HepG2 (cell line): Measurements from ENCODE around the gene EYA3. TPM values are rescaled to one million over a fixed set of nuclear protein-coding genes. Genes with fewer than 3 reads are reported as not detected.

Source experiments
- ATAC-seq: fragments of 200-7000 bp; cut with Tn5 transposase; 3 replicates; pipeline ENCODE4 v1.9.1; 2020; ENCODE audit warnings: mild to moderate bottlenecking, moderate library complexity
- BruUV-seq: library from RNA; stranded (reverse); fragments of 400-500 nt; replicated peaks from 2 replicates; lab custom pipeline; 2021; lab: Mats Ljungman, UMichigan
- CTCF ChIA-PET: fragments of 300-600 bp; formaldehyde crosslinking; extraction: SDS; loops from one replicate; lab custom pipeline; 2021; ENCODE audit warnings: low total read pairs, inconsistent platforms, low intra/inter-chr PET ratio; lab: Yijun Ruan, JAX
- POLR2A ChIA-PET: fragments of 350-600 bp; sonication (Branson Sonifier 250); formaldehyde crosslinking; loops from one replicate; lab custom pipeline; 2020; ENCODE audit warnings: antibody characterized with exemption, inconsistent platforms; lab: Yijun Ruan, JAX
- DNase-seq: peaks from one replicate; pipeline ENCODE4 v3.0.0-alpha.2; 2015; ENCODE audit warnings: low spot score
- FAIRE-seq: peaks from 3 replicates; lab custom pipeline; 2011; peaks lifted over from hg19 to GRCh38; lab: Jason Lieb, UNC
- H2AFZ ChIP-seq: one replicate; pipeline ENCODE4 v1.6.1; 2011; ENCODE audit warnings: low read length, inconsistent platforms
- H3K27ac ChIP-seq: fragments of 300-600 bp; 3 replicates; pipeline ENCODE4 v1.8.0; 2011; ENCODE audit warnings: mixed run types, mild to moderate bottlenecking, mixed read lengths, low read length, inconsistent platforms; ENCODE audit not compliant: insufficient read depth; ENCODE audit errors: extremely low read length
- H3K27me3 ChIP-seq, 2 experiments: fragments of 200-600 bp in 1 of 2; 2 replicates in 1 of 2; 3 replicates in 1 of 2; pipeline versions ENCODE4 v1.6.0 to v1.8.0; 2011; ENCODE audit warnings: low read length in 2 of 2, mild to moderate bottlenecking in 2 of 2, moderate library complexity in 2 of 2, inconsistent platforms in 1 of 2; ENCODE audit not compliant: insufficient read depth in 2 of 2, control insufficient read depth in 1 of 2
- H3K36me3 ChIP-seq, 2 experiments: fragments of 200-600 bp in 1 of 2; replicated peaks in 1 of 2; 2 replicates in 1 of 2; 3 replicates in 1 of 2; pipeline versions ENCODE4 v1.5.1 to v1.8.0; 2011; ENCODE audit warnings: low read length in 2 of 2, inconsistent platforms in 1 of 2; ENCODE audit not compliant: insufficient read depth in 2 of 2, control insufficient read depth in 1 of 2
- H3K4me1 ChIP-seq: 2 replicates; pipeline ENCODE4 v1.5.1; 2012; ENCODE audit warnings: low read length, inconsistent platforms; ENCODE audit not compliant: insufficient read depth
- H3K4me2 ChIP-seq: 2 replicates; pipeline ENCODE4 v1.6.0; 2011; ENCODE audit warnings: low read depth, low read length, inconsistent platforms
- H3K4me3 ChIP-seq, 3 experiments: fragments of 200-600 bp in 1 of 3; sonication (generic), shearing (Covaris generic) in 1 of 3; replicated peaks in 1 of 3; 2 replicates each; pipeline ENCODE4 v1.5.1; 2011 to 2016; ENCODE audit warnings: low read length in 3 of 3, inconsistent platforms in 2 of 3, low read depth in 2 of 3, mild to moderate bottlenecking in 2 of 3, control low read depth in 1 of 3, mixed read lengths in 1 of 3; ENCODE audit not compliant: insufficient read depth in 1 of 3
- H3K79me2 ChIP-seq: one replicate; pipeline ENCODE4 v1.6.1; 2011; ENCODE audit warnings: low read length, inconsistent platforms; ENCODE audit not compliant: insufficient read depth
- H3K9ac ChIP-seq: 2 replicates; pipeline ENCODE4 v1.6.0; 2011; ENCODE audit warnings: mild to moderate bottlenecking, low read depth, low read length, inconsistent platforms; ENCODE audit not compliant: insufficient read depth
- H3K9me3 ChIP-seq: 2 replicates; pipeline ENCODE4 v1.5.1; 2012; ENCODE audit warnings: mild to moderate bottlenecking, low read length
- H4K20me1 ChIP-seq: 2 replicates; pipeline ENCODE4 v1.6.0; 2011; ENCODE audit warnings: inconsistent platforms, mild to moderate bottlenecking, low read length, moderate library complexity; ENCODE audit not compliant: insufficient read depth
- CC2D1A ChIP-seq: sonication (generic); formaldehyde crosslinking; IDR thresholded peaks from 2 replicates; pipeline ENCODE4 v1.8.1; 2023; ENCODE audit warnings: mild to moderate bottlenecking, missing genetic modification reagents
- CHD4 ChIP-seq: fragments of 200-600 bp; sonication (generic); IDR thresholded peaks from 2 replicates; pipeline ENCODE4 v1.7.0; 2017; ENCODE audit warnings: mild to moderate bottlenecking, low read length, borderline replicate concordance
- NR2F1 ChIP-seq, 2 experiments: fragments of 450-650 bp in 1 of 2; formaldehyde crosslinking in 1 of 2; IDR thresholded peaks; 2 replicates each; pipeline versions ENCODE4 v1.5.0 to v1.6.1; 2016 to 2020; ENCODE audit warnings: mild to moderate bottlenecking in 1 of 2, missing compliant biosample characterization in 1 of 2, missing genetic modification reagents in 1 of 2, moderate library complexity in 1 of 2
- SAFB2 ChIP-seq: sonication (generic); formaldehyde crosslinking; IDR thresholded peaks from 2 replicates; pipeline ENCODE4 v1.5.1; 2020; ENCODE audit warnings: missing genetic modification reagents, low read depth, mild to moderate bottlenecking, borderline replicate concordance
- ZBTB43 ChIP-seq: sonication (generic); formaldehyde crosslinking; conservative IDR thresholded peaks from 2 replicates; pipeline ENCODE4 v1.4.0; 2020; ENCODE audit warnings: missing genetic modification reagents
- ZFP1 ChIP-seq: IDR thresholded peaks from 2 replicates; pipeline ENCODE4 v1.6.1; 2016
- ZMYM3 ChIP-seq: sonication (generic); formaldehyde crosslinking; IDR thresholded peaks from 2 replicates; pipeline ENCODE4 v1.5.1; 2020; ENCODE audit warnings: mild to moderate bottlenecking, missing genetic modification reagents
- ZNF317 ChIP-seq: sonication (generic); formaldehyde crosslinking; IDR thresholded peaks from 2 replicates; pipeline ENCODE4 v1.5.0; 2020; ENCODE audit warnings: mild to moderate bottlenecking, missing genetic modification reagents
- ZNF367 ChIP-seq: sonication (generic); formaldehyde crosslinking; IDR thresholded peaks from 2 replicates; pipeline ENCODE4 v1.4.0; 2020; ENCODE audit warnings: missing genetic modification reagents, borderline replicate concordance
- ZNF501 ChIP-seq: sonication (generic); formaldehyde crosslinking; IDR thresholded peaks from 2 replicates; pipeline ENCODE4 v1.5.1; 2020; ENCODE audit warnings: mild to moderate bottlenecking, moderate library complexity, missing genetic modification reagents
- ZNF549 ChIP-seq: sonication (generic); formaldehyde crosslinking; IDR thresholded peaks from 2 replicates; pipeline ENCODE4 v1.5.0; 2020; ENCODE audit warnings: missing genetic modification reagents
- ZNF550 ChIP-seq: sonication (generic); formaldehyde crosslinking; IDR thresholded peaks from 2 replicates; pipeline ENCODE4 v1.4.0; 2020; ENCODE audit warnings: mild to moderate bottlenecking, missing genetic modification reagents, borderline replicate concordance
- ZNF564 ChIP-seq: sonication (generic); formaldehyde crosslinking; IDR thresholded peaks from 2 replicates; pipeline ENCODE4 v1.8.1; 2023; ENCODE audit warnings: mild to moderate bottlenecking, missing genetic modification reagents
- ZNF570 ChIP-seq: sonication (generic); formaldehyde crosslinking; IDR thresholded peaks from 2 replicates; pipeline ENCODE4 v1.4.0; 2020; ENCODE audit warnings: mild to moderate bottlenecking, missing genetic modification reagents, borderline replicate concordance
- ZNF629 ChIP-seq: sonication (generic); formaldehyde crosslinking; conservative IDR thresholded peaks from 2 replicates; pipeline ENCODE4 v1.5.0; 2020; ENCODE audit warnings: missing genetic modification reagents
- ZNF737 ChIP-seq: sonication (generic); formaldehyde crosslinking; IDR thresholded peaks from 2 replicates; pipeline ENCODE4 v1.5.0; 2020; ENCODE audit warnings: missing genetic modification reagents, mild to moderate bottlenecking, borderline replicate concordance
- ZNF761 ChIP-seq: sonication (generic); formaldehyde crosslinking; conservative IDR thresholded peaks from 2 replicates; pipeline ENCODE4 v1.4.0; 2020; ENCODE audit warnings: mild to moderate bottlenecking, missing genetic modification reagents
- ZSCAN21 ChIP-seq: sonication (generic); formaldehyde crosslinking; IDR thresholded peaks from 2 replicates; pipeline ENCODE4 v1.8.0; 2022; ENCODE audit warnings: mild to moderate bottlenecking, missing genetic modification reagents, moderate library complexity, borderline replicate concordance
- ZSCAN25 ChIP-seq: sonication (generic); formaldehyde crosslinking; IDR thresholded peaks from 2 replicates; pipeline ENCODE4 v1.8.0; 2022; ENCODE audit warnings: mild to moderate bottlenecking, missing genetic modification reagents
- WGBS: methylation state at CpG from one replicate; pipeline ENCODE4 v1.1.6; 2017; ENCODE audit warnings: low lambda C conversion rate; 5-methylcytosine and 5-hydroxymethylcytosine counted together
- in situ Hi-C: cut with HindIII; loops from 2 replicates; pipeline ENCODE4 v1.10.0; 2017; ENCODE audit warnings: low pct_unique_long_range_greater_than_20kb; ENCODE audit not compliant: extremely low pct_ligation_motif_present
- intact Hi-C: fragments of 100-400 bp; cut with micrococcal nuclease; formaldehyde crosslinking; loops from one replicate; pipeline ENCODE4 v1.10.0; 2022; ENCODE audit not compliant: unreplicated experiment
- polyA plus RNA-seq, 8 experiments: library from polyadenylated mRNA; depleted of rRNA in 3 of 8; stranded (reverse) in 7 of 8; unstranded in 1 of 8; fragments of >200 nt; fragmentation: Illumina TruSeq in 4 of 8; extraction: Trizol in 4 of 8; gene quantifications; 2 replicates each; pipeline versions ENCODE4 v1.2.1 to v1.2.3, GENCODE V29; 2011 to 2016; ENCODE audit warnings: low read depth in 4 of 8, missing spikeins in 1 of 8, mixed read lengths in 1 of 8; ENCODE audit not compliant: insufficient read depth in 1 of 8
- total RNA-seq, 5 experiments: library from RNA; depleted of rRNA; stranded (reverse); fragments of >200 nt; fragmentation: Illumina TruSeq; extraction: Trizol; gene quantifications; 2 replicates each; pipeline ENCODE4 v1.2.3, GENCODE V29; 2016; ENCODE audit warnings: low read depth in 1 of 5

EYA3 gene
- total and polyA plus RNA-seq, 2 of the 13 experiments (the other 11 are each of a cell fraction or from before 2014, with no cell fraction given), result 13.9 to 19.7 TPM

- intact Hi-C loops, result no loop called here
- 44% methylated on average over 5 of the region's 5 CpGs for WGBS
- H3K9ac ChIP-seq, result no peak overlapping the region
- no peak for ATAC-seq
- H2AFZ ChIP-seq, result no peak overlapping the region
- no peaks in the 10 kb centered on the region for H3K79me2 ChIP-seq
- TF ChIP-seq NR2F1 (CRISPR knock-in tag; IDR thresholded peaks at IDR 0.05) (peak in 1 of 2 experiments; percentile 30; a peak in 1 of 4 replicates), ZNF737 (CRISPR knock-in tag) (no peak), ZSCAN21 (no peak), ZNF629 (CRISPR knock-in tag) (peak; percentile 89), ZMYM3 (peak; percentile 75), CHD4 (peak; percentile 49; the same call in 1 of the 2 replicates), ZNF549 (CRISPR knock-in tag) (no peak)
- H3K4me2 ChIP-seq, result no peak overlapping the region
- no peak overlapping the region for H3K4me3 ChIP-seq
- H3K9me3 ChIP-seq, result no peaks in the 10 kb centered on the region
- FAIRE-seq, result no peak
- H3K4me1 ChIP-seq, result peaks cover 33% of the 10 kb centered on the region
- H3K27ac ChIP-seq, result no peak overlapping the region
- POLR2A ChIA-PET, result no interaction called here
- no peaks in the 10 kb centered on the region for H4K20me1 ChIP-seq
- CTCF ChIA-PET, result no interaction called here
- no peaks in the 10 kb centered on the region; a peak in 1 of 5 replicates for H3K27me3 ChIP-seq
- no peaks in the 10 kb centered on the region for H3K36me3 ChIP-seq
- no peak for DNase-seq
- no TSS peak for BruUV-seq
- in situ Hi-C loops, result no loop called here
These were observed 130.8 kb downstream of the EYA3 start for GRCh38 chr1:27957655-27958054.

GRCh38 chr1:27956761-27957160, 131.6 kb downstream of the EYA3 start:
- H3K4me2 ChIP-seq, result no peak overlapping the region
- in situ Hi-C loops, result no loop called here
- H3K27ac ChIP-seq, result no peak overlapping the region
- H3K79me2 ChIP-seq, result no peaks in the 10 kb centered on the region
- WGBS, result 81% methylated on average over 6 of the region's 6 CpGs
- no peak overlapping the region for H3K9ac ChIP-seq
- H2AFZ ChIP-seq, result no peak overlapping the region
- ATAC-seq (no peak), FAIRE-seq (no peak), DNase-seq (no peak)
- POLR2A ChIA-PET, result no interaction called here
- TF ChIP-seq ZNF761 (no peak), ZSCAN25 (no peak), ZNF570 (CRISPR knock-in tag) (no peak), ZNF367 (no peak), ZNF629 (CRISPR knock-in tag) (no peak), ZNF550 (CRISPR knock-in tag) (no peak), ZNF564 (no peak), ZNF501 (CRISPR knock-in tag) (no peak), ZNF317 (CRISPR knock-in tag) (no peak), CC2D1A (CRISPR knock-in tag) (no peak), ZBTB43 (CRISPR knock-in tag) (no peak), ZFP1 (CRISPR knock-in tag) (no peak), SAFB2 (no peak)
- no peaks in the 10 kb centered on the region for H3K9me3 ChIP-seq
- no peaks in the 10 kb centered on the region for H4K20me1 ChIP-seq
- no peaks in the 10 kb centered on the region; a peak in 1 of 5 replicates for H3K27me3 ChIP-seq
- no peak overlapping the region for H3K4me3 ChIP-seq
- no peaks in the 10 kb centered on the region for H3K36me3 ChIP-seq
- CTCF ChIA-PET, result no interaction called here
- intact Hi-C loops, result no loop called here
- peaks cover 33% of the 10 kb centered on the region for H3K4me1 ChIP-seq
- BruUV-seq, result no TSS peak
